GM21447 (cell line): ENCODE measurements around the gene CPNE5.

Experiments
- ATAC-seq: cut with Tn5 transposase; IDR thresholded peaks from one replicate; pipeline ENCODE4 v1.9.1; 2021; ENCODE audit not compliant: unreplicated experiment

The CPNE5 gene

GRCh38 chr6:36836111-36837021, 2.9 kb downstream of the CPNE5 start:
- no peak for ATAC-seq

- no peak for ATAC-seq
Observed at GRCh38 chr6:36834576-36835341, 4.5 kb downstream of the CPNE5 start.

- ATAC-seq: no peak
Observed at GRCh38 chr6:36833182-36833789, 6.0 kb downstream of the CPNE5 start.

GRCh38 chr6:36832313-36832712, 6.9 kb downstream of the CPNE5 start:
- ATAC-seq: no peak

GRCh38 chr6:36830577-36830976, 8.7 kb downstream of the CPNE5 start:
- ATAC-seq: no peak

GRCh38 chr6:36829919-36830544, 9.2 kb downstream of the CPNE5 start:
- ATAC-seq: no peak

GRCh38 chr6:36827261-36828079, 11.8 kb downstream of the CPNE5 start:
- no peak for ATAC-seq

GRCh38 chr6:36826520-36827227, 12.6 kb downstream of the CPNE5 start:
- ATAC-seq: no peak

- ATAC-seq: no peak
Observed at GRCh38 chr6:36825994-36826393, 13.2 kb downstream of the CPNE5 start.

GRCh38 chr6:36825452-36825851, 13.8 kb downstream of the CPNE5 start:
- no peak for ATAC-seq

GRCh38 chr6:36824253-36824652, 15.0 kb downstream of the CPNE5 start:
- no peak for ATAC-seq

GRCh38 chr6:36823421-36824096, 15.7 kb downstream of the CPNE5 start:
- no peak for ATAC-seq

- no peak for ATAC-seq
Observed at GRCh38 chr6:36822506-36823269, 16.6 kb downstream of the CPNE5 start.

- ATAC-seq: no peak
Observed at GRCh38 chr6:36821581-36822335, 17.5 kb downstream of the CPNE5 start.

- ATAC-seq: no peak
Observed at GRCh38 chr6:36820700-36821580, 18.3 kb downstream of the CPNE5 start.

GRCh38 chr6:36818756-36819155, 20.5 kb downstream of the CPNE5 start:
- no peak for ATAC-seq

GRCh38 chr6:36817847-36818246, 21.4 kb downstream of the CPNE5 start:
- no peak for ATAC-seq
